Fibroblast of lung (primary cell): ENCODE data around the gene ARHGAP12.

Experiments
- CTCF ChIP-seq, 2 donors: IDR thresholded peaks in 1 of 2; conservative IDR thresholded peaks in 1 of 2; 1 replicate in 1 of 2; 2 replicates in 1 of 2; pipeline ENCODE4 v1.5.1; 2011 to 2012; ENCODE audit warnings: low read length in 2 of 2, control low read depth in 1 of 2, inconsistent platforms in 1 of 2, low read depth in 1 of 2, mild to moderate bottlenecking in 1 of 2
- EZH2 ChIP-seq: IDR thresholded peaks from 2 replicates; pipeline ENCODE4 v1.5.1; 2012; ENCODE audit warnings: low read length, control low read depth, mild to moderate bottlenecking; ENCODE audit errors: missing control alignments

- TF ChIP-seq CTCF (conservative IDR thresholded peaks at IDR 0.05 in 1 of 2, IDR thresholded peaks at IDR 0.05 in 1 of 2; ENCODE audit: low read depth in 1 of 2, low read length in 2 of 2) (no peak), EZH2 (no peak)
Measured at GRCh38 chr10:31939797-31940708, 11.4 kb upstream of the ARHGAP12 start.
